Kidney (tissue), 14 donors: ENCODE data around the gene PIK3R1. TPM values are rescaled to one million over a fixed set of nuclear protein-coding genes. Genes with fewer than 3 reads are reported as not detected.

ENCODE experiments used
- DNase-seq, 5 donors: peaks; one replicate each; pipeline ENCODE4 v3.0.0-alpha.2; 2013 to 2020
- FAIRE-seq: peaks from 2 replicates; lab custom pipeline; 2012; peaks lifted over from hg19 to GRCh38; lab: Jason Lieb, UNC
- H3K27ac ChIP-seq, 2 donors: one replicate each; pipeline ENCODE4 v1.7.0; 2013; ENCODE audit warnings: low read depth in 2 of 2, low read length in 2 of 2, inconsistent platforms in 1 of 2
- H3K27me3 ChIP-seq: one replicate; pipeline ENCODE4 v1.7.1; 2013; ENCODE audit warnings: low read length, inconsistent platforms; ENCODE audit not compliant: control insufficient read depth, insufficient read depth
- H3K36me3 ChIP-seq, 3 donors: one replicate each; pipeline versions ENCODE4 v1.7.0 to v1.7.1; 2013; ENCODE audit warnings: low read length in 3 of 3, control low read depth in 1 of 3, inconsistent platforms in 1 of 3; ENCODE audit not compliant: insufficient read depth in 3 of 3, control insufficient read depth in 2 of 3
- H3K4me1 ChIP-seq, 3 donors: one replicate each; pipeline versions ENCODE4 v1.7.0 to v1.7.1; 2013; ENCODE audit warnings: low read length in 3 of 3, inconsistent platforms in 1 of 3, low read depth in 1 of 3; ENCODE audit not compliant: control insufficient read depth in 2 of 3, insufficient read depth in 2 of 3
- H3K4me3 ChIP-seq, 3 donors: one replicate each; pipeline versions ENCODE4 v1.7.0 to v1.8.1; 2013; ENCODE audit warnings: low read length in 3 of 3, control low read depth in 1 of 3, inconsistent platforms in 1 of 3
- H3K9ac ChIP-seq, 3 donors: one replicate each; pipeline versions ENCODE4 v1.7.0 to v1.7.1; 2013; ENCODE audit warnings: low read length in 3 of 3, control low read depth in 1 of 3, inconsistent platforms in 1 of 3
- H3K9me3 ChIP-seq, 3 donors: one replicate each; pipeline versions ENCODE4 v1.7.0 to v1.7.1; 2013; ENCODE audit warnings: low read length in 3 of 3, control low read depth in 1 of 3, inconsistent platforms in 1 of 3; ENCODE audit not compliant: control insufficient read depth in 2 of 3, insufficient read depth in 1 of 3
- intact Hi-C: fragments of 100-400 bp; cut with DNase I; formaldehyde crosslinking; loops from one replicate; pipeline ENCODE4 v1.11.1; 2022
- polyA plus RNA-seq: library from polyadenylated mRNA; stranded (reverse); fragments of 350-450 nt; fragmentation: Illumina TruSeq; extraction: RNeasy Lipid Tissue Mini Kit (QIAGEN cat#74804); gene quantifications from one replicate; pipeline ENCODE4 v1.2.3, GENCODE V29; 2014; ENCODE audit warnings: low read depth, low replicate concordance; ENCODE audit not compliant: insufficient read depth
- total RNA-seq: library from RNA; stranded (reverse); fragmentation: NEBNext Ultra II Directional; extraction: Animal tissue kit (Norgen Biotek cat#: 25700); gene quantifications from one replicate; pipeline ENCODE4 v1.2.1, GENCODE V29; 2021
- TF ChIP-seq, protein P1 (sequence below): IDR thresholded peaks from 3 replicates; pipeline ENCODE4 v1.5.1; 2012; ENCODE audit warnings: mild to moderate bottlenecking, moderate library complexity, borderline replicate concordance; ENCODE audit not compliant: insufficient read depth; ENCODE audit errors: extremely low read depth
- donor health status: control.
- donor health status: control.
- donor health status: control.
- donor health status: control.
- donor health status: control.
- donor health status: DM: yes; HTN: yes; CAD: no.
- donor health status: Normal renal cell carcinoma (clear cell type).

The PIK3R1 gene
- total and polyA plus RNA-seq, 2 donors from 2014 or later = 26.6 to 138 TPM

GRCh38 chr5:68182094-68182493 is 33.5 kb upstream of the PIK3R1 start:
- Histone ChIP-seq H3K4me1 (peaks cover 0 to 5% (median 4%) of the 10 kb centered on the region in 3 donors), H3K4me3 (no peak overlapping the region), H3K9me3 (no peaks in the 10 kb centered on the region), H3K27me3 (no peaks in the 10 kb centered on the region), H3K27ac (no peak overlapping the region), H3K36me3 (no peaks in the 10 kb centered on the region), H3K9ac (no peak overlapping the region)
- intact Hi-C loops = no loop called here
- TF ChIP-seq, protein P1, sequence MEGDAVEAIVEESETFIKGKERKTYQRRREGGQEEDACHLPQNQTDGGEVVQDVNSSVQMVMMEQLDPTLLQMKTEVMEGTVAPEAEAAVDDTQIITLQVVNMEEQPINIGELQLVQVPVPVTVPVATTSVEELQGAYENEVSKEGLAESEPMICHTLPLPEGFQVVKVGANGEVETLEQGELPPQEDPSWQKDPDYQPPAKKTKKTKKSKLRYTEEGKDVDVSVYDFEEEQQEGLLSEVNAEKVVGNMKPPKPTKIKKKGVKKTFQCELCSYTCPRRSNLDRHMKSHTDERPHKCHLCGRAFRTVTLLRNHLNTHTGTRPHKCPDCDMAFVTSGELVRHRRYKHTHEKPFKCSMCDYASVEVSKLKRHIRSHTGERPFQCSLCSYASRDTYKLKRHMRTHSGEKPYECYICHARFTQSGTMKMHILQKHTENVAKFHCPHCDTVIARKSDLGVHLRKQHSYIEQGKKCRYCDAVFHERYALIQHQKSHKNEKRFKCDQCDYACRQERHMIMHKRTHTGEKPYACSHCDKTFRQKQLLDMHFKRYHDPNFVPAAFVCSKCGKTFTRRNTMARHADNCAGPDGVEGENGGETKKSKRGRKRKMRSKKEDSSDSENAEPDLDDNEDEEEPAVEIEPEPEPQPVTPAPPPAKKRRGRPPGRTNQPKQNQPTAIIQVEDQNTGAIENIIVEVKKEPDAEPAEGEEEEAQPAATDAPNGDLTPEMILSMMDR = no peak
- no peak for DNase-seq
- FAIRE-seq = no peak

GRCh38 chr5:68182534-68182933 is 33.0 kb upstream of the PIK3R1 start:
- Histone ChIP-seq H3K4me1 (peaks cover 0 to 5% (median 4%) of the 10 kb centered on the region in 3 donors), H3K36me3 (no peaks in the 10 kb centered on the region), H3K9ac (no peak overlapping the region), H3K27ac (no peak overlapping the region), H3K4me3 (no peak overlapping the region), H3K9me3 (no peaks in the 10 kb centered on the region), H3K27me3 (no peaks in the 10 kb centered on the region)
- TF ChIP-seq, protein P1 = no peak
- no peak for DNase-seq
- intact Hi-C loops = no loop called here
- FAIRE-seq = no peak

- TF ChIP-seq, protein P1 = no peak
- DNase-seq (peak; percentile 53 to 74 (median 65)), FAIRE-seq (no peak)
- H3K9me3 ChIP-seq = no peaks in the 10 kb centered on the region
- peaks cover 0 to 2% (median 0%) of the 10 kb centered on the region in 3 donors for H3K4me1 ChIP-seq
- peak overlapping the region in 2 of 3 donors; percentile 30 to 32 for H3K4me3 ChIP-seq
- H3K36me3 ChIP-seq = no peaks in the 10 kb centered on the region
- H3K27ac ChIP-seq = no peak overlapping the region
- intact Hi-C loops = no loop called here
- no peaks in the 10 kb centered on the region for H3K27me3 ChIP-seq
- H3K9ac ChIP-seq = no peak overlapping the region
These were observed 28.1 kb upstream of the PIK3R1 start for GRCh38 chr5:68187268-68188055.
